Body of pancreas (tissue), 4 donors: ENCODE results near the gene USP33.

Source experiments
- POLR2A ChIP-seq, 3 donors: fragments of 450-650 bp; IDR thresholded peaks; one replicate each; pipeline ENCODE4 v1.6.1; 2016; ENCODE audit warnings: antibody characterized with exemption in 3 of 3, mild to moderate bottlenecking in 2 of 3
- TF ChIP-seq, protein P1 (sequence below), 7 experiments: fragments of 450-650 bp in 4 of 7; fragments of 200-600 bp in 3 of 7; sonication (generic) in 3 of 7; IDR thresholded peaks; one replicate each; pipeline ENCODE4 v1.5.1; 2016 to 2019; ENCODE audit warnings: antibody characterized with exemption in 7 of 7

DNA sequence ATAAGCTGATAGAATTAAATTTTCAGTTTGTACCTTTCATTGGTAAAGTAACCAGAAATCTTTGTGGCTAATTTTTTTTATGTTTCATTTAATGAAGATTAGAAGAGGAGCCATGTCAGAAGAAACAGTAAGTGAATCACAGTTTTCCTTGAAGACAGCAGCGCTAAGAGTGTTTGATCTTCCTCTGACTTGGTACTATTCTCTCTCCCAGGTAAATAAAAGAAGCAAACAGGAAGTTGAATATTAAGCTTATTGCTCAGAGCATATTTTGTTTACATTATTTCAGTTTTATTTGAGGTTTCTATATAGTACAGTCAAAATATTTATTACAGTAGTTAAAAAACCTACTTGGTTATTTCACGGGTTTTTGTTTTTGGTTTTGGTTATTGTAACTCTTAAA lies 23.5 kb upstream of the USP33 start:
- TF ChIP-seq, protein P1, sequence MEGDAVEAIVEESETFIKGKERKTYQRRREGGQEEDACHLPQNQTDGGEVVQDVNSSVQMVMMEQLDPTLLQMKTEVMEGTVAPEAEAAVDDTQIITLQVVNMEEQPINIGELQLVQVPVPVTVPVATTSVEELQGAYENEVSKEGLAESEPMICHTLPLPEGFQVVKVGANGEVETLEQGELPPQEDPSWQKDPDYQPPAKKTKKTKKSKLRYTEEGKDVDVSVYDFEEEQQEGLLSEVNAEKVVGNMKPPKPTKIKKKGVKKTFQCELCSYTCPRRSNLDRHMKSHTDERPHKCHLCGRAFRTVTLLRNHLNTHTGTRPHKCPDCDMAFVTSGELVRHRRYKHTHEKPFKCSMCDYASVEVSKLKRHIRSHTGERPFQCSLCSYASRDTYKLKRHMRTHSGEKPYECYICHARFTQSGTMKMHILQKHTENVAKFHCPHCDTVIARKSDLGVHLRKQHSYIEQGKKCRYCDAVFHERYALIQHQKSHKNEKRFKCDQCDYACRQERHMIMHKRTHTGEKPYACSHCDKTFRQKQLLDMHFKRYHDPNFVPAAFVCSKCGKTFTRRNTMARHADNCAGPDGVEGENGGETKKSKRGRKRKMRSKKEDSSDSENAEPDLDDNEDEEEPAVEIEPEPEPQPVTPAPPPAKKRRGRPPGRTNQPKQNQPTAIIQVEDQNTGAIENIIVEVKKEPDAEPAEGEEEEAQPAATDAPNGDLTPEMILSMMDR (IDR thresholded peaks at IDR 0.05) = no peak
- no peak for TF ChIP-seq POLR2A (IDR thresholded peaks at IDR 0.05)
